ENCODE measurements around the gene GCC1.
"Not testable (repeated sequence)": the region's sequence is repeated elsewhere in the genome, so short reads cannot be mapped to it uniquely, and the experiment has no call there.

Gene GCC1

DNA sequence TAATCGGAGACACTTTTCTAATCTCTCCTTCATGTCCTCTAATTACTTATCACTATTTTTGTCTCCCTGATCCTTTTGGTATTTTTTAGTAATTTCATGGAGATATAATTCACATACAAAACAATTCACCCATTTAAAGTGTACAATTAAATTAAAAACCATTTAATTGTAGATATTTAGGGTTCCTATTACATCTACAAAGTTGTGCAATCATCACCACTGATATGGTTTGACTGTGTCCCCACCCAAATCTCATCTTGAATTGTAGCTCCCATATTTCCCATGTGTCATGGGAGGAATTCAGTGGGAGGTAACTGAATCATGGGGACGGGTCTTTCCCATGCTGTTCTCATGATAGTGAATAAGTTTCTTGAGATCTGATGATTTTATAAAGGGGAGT, 29.0 kb downstream of the GCC1 start:
- no peaks in the 10 kb centered on the region for H3K36me3 ChIP-seq (ENCODE audit: insufficient read depth, insufficient read length, low read length)
- TF ChIP-seq ZNF274 (IDR thresholded peaks at IDR 0.05; ENCODE audit: low read depth, low read length) (no peak), YY1 (IDR thresholded peaks at IDR 0.05; ENCODE audit: insufficient read depth, insufficient read length) (no peak), SUZ12 (IDR thresholded peaks at IDR 0.05; ENCODE audit: extremely low read depth, insufficient read depth, insufficient read length) (no peak)
- DNase-seq (ENCODE audit: low read depth, low spot score) = no peak
- no peaks in the 10 kb centered on the region for H3K9me3 ChIP-seq (ENCODE audit: insufficient read depth, low read length)
- H3K9ac ChIP-seq (ENCODE audit: insufficient read length, low read depth) = no peak overlapping the region
- H3K27me3 ChIP-seq (ENCODE audit: insufficient read depth, insufficient read length) = peaks cover 2% of the 10 kb centered on the region
- H3K4me3 ChIP-seq (ENCODE audit: insufficient read length, low read depth) = no peak overlapping the region
- H3K4me1 ChIP-seq (ENCODE audit: insufficient read depth, insufficient read length) = no peaks in the 10 kb centered on the region

DNA sequence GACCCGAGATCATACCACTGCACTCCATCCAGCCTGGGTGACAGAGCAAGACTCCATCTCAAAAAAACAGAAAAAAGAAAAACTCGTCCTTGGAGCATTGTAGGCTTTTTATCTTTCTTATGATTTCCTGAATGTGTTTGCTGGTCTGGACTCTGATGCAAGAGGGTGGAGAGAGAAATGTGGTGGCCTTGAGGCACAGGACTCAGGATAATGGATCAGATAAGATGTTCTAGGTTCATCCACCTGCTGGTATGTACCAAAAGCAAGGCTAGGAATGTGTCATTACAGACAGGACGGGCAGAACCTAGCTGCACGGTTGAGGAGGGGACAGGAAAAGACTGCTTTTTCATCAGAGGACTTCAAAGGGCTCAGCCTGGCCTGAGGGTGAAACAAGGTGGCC, 33.5 kb downstream of the GCC1 start:
- no peak for DNase-seq (ENCODE audit: low read depth, low spot score)
- Histone ChIP-seq H3K27me3 (ENCODE audit: insufficient read depth, insufficient read length) (no peaks in the 10 kb centered on the region), H3K4me1 (ENCODE audit: insufficient read depth, insufficient read length) (no peaks in the 10 kb centered on the region), H3K9me3 (ENCODE audit: insufficient read depth, low read length) (peaks cover 5% of the 10 kb centered on the region; the same call in 1 of the 2 replicates), H3K36me3 (ENCODE audit: insufficient read depth, insufficient read length, low read length) (no peaks in the 10 kb centered on the region), H3K4me3 (ENCODE audit: insufficient read length, low read depth) (no peak overlapping the region), H3K9ac (ENCODE audit: insufficient read length, low read depth) (no peak overlapping the region)
- TF ChIP-seq SUZ12 (IDR thresholded peaks at IDR 0.05; ENCODE audit: extremely low read depth, insufficient read depth, insufficient read length) (no peak), YY1 (IDR thresholded peaks at IDR 0.05; ENCODE audit: insufficient read depth, insufficient read length) (no peak), ZNF274 (IDR thresholded peaks at IDR 0.05; ENCODE audit: low read depth, low read length) (no peak)

DNA sequence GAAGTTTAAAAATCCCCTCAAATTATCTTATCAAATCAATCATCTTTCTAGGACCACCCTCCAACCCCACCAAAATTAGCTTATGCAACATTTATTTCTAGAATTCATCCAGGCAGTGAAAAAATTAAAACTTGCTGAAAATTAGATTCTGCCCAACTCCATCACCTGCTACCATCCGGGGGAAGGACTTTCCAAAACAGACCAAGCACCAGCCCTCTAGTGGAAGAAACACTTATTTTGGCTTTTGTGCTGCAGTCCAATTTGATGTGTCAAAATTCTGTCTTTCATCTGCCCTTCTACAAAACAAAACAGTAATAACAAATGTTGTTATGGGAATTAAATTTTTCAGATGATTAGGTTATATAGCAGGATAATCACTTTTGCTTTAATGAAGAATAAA, 35.1 kb downstream of the GCC1 start:
- no peaks in the 10 kb centered on the region for H3K36me3 ChIP-seq (ENCODE audit: insufficient read depth, insufficient read length, low read length)

DNA sequence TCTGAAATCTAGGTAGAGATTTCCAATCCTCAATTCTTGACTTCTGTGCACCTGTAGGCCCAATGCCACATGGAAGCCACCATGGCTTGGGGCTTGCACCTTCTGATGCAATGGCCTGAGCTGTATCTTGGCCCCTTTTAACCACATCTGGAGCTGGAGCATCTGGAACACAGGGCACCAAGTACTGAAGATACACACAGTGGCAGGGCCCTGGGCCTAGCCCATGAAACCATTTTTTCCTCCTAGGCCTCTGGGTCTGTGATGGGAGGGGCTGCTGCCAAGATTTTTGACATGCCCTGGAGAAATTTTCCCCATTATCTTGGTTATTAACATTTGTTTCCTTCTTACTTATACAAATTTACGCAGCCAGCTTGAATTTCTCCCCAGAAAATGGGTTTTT, 39.1 kb downstream of the GCC1 start:
- no peak for DNase-seq (ENCODE audit: low read depth, low spot score)
- no peak overlapping the region for H3K9ac ChIP-seq (ENCODE audit: insufficient read length, low read depth)
- peaks cover 2% of the 10 kb centered on the region for H3K27me3 ChIP-seq (ENCODE audit: insufficient read depth, insufficient read length)
- no peaks in the 10 kb centered on the region for H3K4me1 ChIP-seq (ENCODE audit: insufficient read depth, insufficient read length)
- TF ChIP-seq YY1 (IDR thresholded peaks at IDR 0.05; ENCODE audit: insufficient read depth, insufficient read length) = no peak
- no peak for TF ChIP-seq SUZ12 (IDR thresholded peaks at IDR 0.05; ENCODE audit: extremely low read depth, insufficient read depth, insufficient read length)
- TF ChIP-seq ZNF274 (IDR thresholded peaks at IDR 0.05; ENCODE audit: low read depth, low read length) = no peak
- H3K9me3 ChIP-seq (ENCODE audit: insufficient read depth, low read length) = peaks cover 14% of the 10 kb centered on the region; the same call in 1 of the 2 replicates
- no peak overlapping the region for H3K4me3 ChIP-seq (ENCODE audit: insufficient read length, low read depth)
- no peaks in the 10 kb centered on the region for H3K36me3 ChIP-seq (ENCODE audit: insufficient read depth, insufficient read length, low read length)

More for the DNA sequence above, 35.1 kb downstream of the GCC1 start:
- TF ChIP-seq SUZ12 (IDR thresholded peaks at IDR 0.05; ENCODE audit: extremely low read depth, insufficient read depth, insufficient read length) (no peak), YY1 (IDR thresholded peaks at IDR 0.05; ENCODE audit: insufficient read depth, insufficient read length) (no peak), ZNF274 (IDR thresholded peaks at IDR 0.05; ENCODE audit: low read depth, low read length) (no peak)
- Histone ChIP-seq H3K27me3 (ENCODE audit: insufficient read depth, insufficient read length) (no peaks in the 10 kb centered on the region), H3K4me3 (ENCODE audit: insufficient read length, low read depth) (no peak overlapping the region), H3K4me1 (ENCODE audit: insufficient read depth, insufficient read length) (no peaks in the 10 kb centered on the region), H3K9ac (ENCODE audit: insufficient read length, low read depth) (no peak overlapping the region), H3K9me3 (ENCODE audit: insufficient read depth, low read length) (peaks cover 14% of the 10 kb centered on the region; the same call in 1 of the 2 replicates)
- no peak for DNase-seq (ENCODE audit: low read depth, low spot score)

GRCh38 chr7:127541548-127541947, 43.8 kb downstream of the GCC1 start:
- H3K27me3 ChIP-seq (ENCODE audit: insufficient read depth, insufficient read length) = peaks cover 21% of the 10 kb centered on the region
- TF ChIP-seq SUZ12 (IDR thresholded peaks at IDR 0.05; ENCODE audit: extremely low read depth, insufficient read depth, insufficient read length) (no peak), ZNF274 (IDR thresholded peaks at IDR 0.05; ENCODE audit: low read depth, low read length) (no peak), YY1 (IDR thresholded peaks at IDR 0.05; ENCODE audit: insufficient read depth, insufficient read length) (no peak)
- no peak overlapping the region for H3K4me3 ChIP-seq (ENCODE audit: insufficient read length, low read depth)
- no peaks in the 10 kb centered on the region for H3K36me3 ChIP-seq (ENCODE audit: insufficient read depth, insufficient read length, low read length)
- no peaks in the 10 kb centered on the region for H3K4me1 ChIP-seq (ENCODE audit: insufficient read depth, insufficient read length)
- no peak overlapping the region for H3K9ac ChIP-seq (ENCODE audit: insufficient read length, low read depth)
- H3K9me3 ChIP-seq (ENCODE audit: insufficient read depth, low read length) = peaks cover 7% of the 10 kb centered on the region; the same call in 1 of the 2 replicates
- no peak for DNase-seq (ENCODE audit: low read depth, low spot score)

DNA sequence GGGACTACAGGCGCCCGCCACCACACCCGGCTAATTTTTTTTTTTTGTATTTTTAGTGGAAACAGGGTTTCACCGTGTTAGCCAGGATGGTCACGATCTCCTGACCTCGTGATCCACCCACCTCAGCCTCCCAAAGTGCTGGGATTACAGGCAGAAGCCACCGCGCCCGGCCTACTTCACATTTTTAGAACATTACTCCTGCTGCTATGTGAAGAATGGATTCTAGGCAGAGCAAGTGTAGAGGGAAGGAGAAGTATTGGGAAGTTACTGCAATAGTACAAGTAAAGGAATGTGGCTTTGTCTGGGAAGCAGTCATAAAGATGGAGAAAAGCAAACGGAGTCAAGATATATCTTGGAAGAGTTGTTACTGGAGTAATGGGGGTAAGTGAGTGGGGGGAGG, 44.9 kb downstream of the GCC1 start:
- not testable (repeated sequence) for DNase-seq (ENCODE audit: low read depth, low spot score); H3K9ac ChIP-seq (ENCODE audit: insufficient read length, low read depth); H3K36me3 ChIP-seq (ENCODE audit: insufficient read depth, insufficient read length, low read length); H3K4me3 ChIP-seq (ENCODE audit: insufficient read length, low read depth); H3K4me1 ChIP-seq (ENCODE audit: insufficient read depth, insufficient read length); H3K9me3 ChIP-seq (ENCODE audit: insufficient read depth, low read length)
- peaks cover 30% of the 10 kb centered on the region for H3K27me3 ChIP-seq (ENCODE audit: insufficient read depth, insufficient read length)

DNA sequence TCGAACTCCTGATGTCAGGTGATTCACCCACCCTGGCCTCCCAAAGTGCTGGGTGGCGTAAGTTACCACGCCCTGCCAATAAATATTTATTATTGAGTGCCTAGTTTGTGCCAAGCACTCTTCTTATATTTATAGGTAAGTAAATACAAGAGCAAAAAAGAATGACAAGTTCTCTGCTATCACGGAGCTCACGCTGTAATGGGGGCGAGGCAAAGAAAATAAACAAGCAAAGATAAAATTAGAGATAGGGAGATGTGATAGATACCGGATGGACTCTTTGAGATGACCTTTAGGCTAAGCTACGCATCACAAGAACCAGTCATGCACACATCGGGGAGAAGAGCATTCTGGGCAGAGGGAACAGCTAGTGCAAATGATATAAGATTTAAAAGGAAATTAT, 46.3 kb downstream of the GCC1 start:
- Histone ChIP-seq H3K4me3 (ENCODE audit: insufficient read length, low read depth) (no peak overlapping the region), H3K4me1 (ENCODE audit: insufficient read depth, insufficient read length) (no peaks in the 10 kb centered on the region), H3K9me3 (ENCODE audit: insufficient read depth, low read length) (no peaks in the 10 kb centered on the region), H3K9ac (ENCODE audit: insufficient read length, low read depth) (no peak overlapping the region), H3K27me3 (ENCODE audit: insufficient read depth, insufficient read length) (peaks cover 40% of the 10 kb centered on the region), H3K36me3 (ENCODE audit: insufficient read depth, insufficient read length, low read length) (no peaks in the 10 kb centered on the region)
- no peak for TF ChIP-seq ZNF274 (IDR thresholded peaks at IDR 0.05; ENCODE audit: low read depth, low read length)
- no peak for TF ChIP-seq SUZ12 (IDR thresholded peaks at IDR 0.05; ENCODE audit: extremely low read depth, insufficient read depth, insufficient read length)
- TF ChIP-seq YY1 (IDR thresholded peaks at IDR 0.05; ENCODE audit: insufficient read depth, insufficient read length) = no peak
- DNase-seq (ENCODE audit: low read depth, low spot score) = no peak

- no peaks in the 10 kb centered on the region for H3K36me3 ChIP-seq (ENCODE audit: insufficient read depth, insufficient read length, low read length)
- no peak overlapping the region for H3K4me3 ChIP-seq (ENCODE audit: insufficient read length, low read depth)
- peaks cover 47% of the 10 kb centered on the region for H3K27me3 ChIP-seq (ENCODE audit: insufficient read depth, insufficient read length)
- H3K9ac ChIP-seq (ENCODE audit: insufficient read length, low read depth) = no peak overlapping the region
- DNase-seq (ENCODE audit: low read depth, low spot score) = no peak
- no peaks in the 10 kb centered on the region for H3K9me3 ChIP-seq (ENCODE audit: insufficient read depth, low read length)
- TF ChIP-seq ZNF274 (IDR thresholded peaks at IDR 0.05; ENCODE audit: low read depth, low read length) = no peak
- no peak for TF ChIP-seq YY1 (IDR thresholded peaks at IDR 0.05; ENCODE audit: insufficient read depth, insufficient read length)
- TF ChIP-seq SUZ12 (IDR thresholded peaks at IDR 0.05; ENCODE audit: extremely low read depth, insufficient read depth, insufficient read length) = no peak
- no peaks in the 10 kb centered on the region for H3K4me1 ChIP-seq (ENCODE audit: insufficient read depth, insufficient read length)
Measured at GRCh38 chr7:127536741-127537140, 48.7 kb downstream of the GCC1 start.

All from NT2/D1 (cell line).